ENCODE results near the gene TNS3.

DNA sequence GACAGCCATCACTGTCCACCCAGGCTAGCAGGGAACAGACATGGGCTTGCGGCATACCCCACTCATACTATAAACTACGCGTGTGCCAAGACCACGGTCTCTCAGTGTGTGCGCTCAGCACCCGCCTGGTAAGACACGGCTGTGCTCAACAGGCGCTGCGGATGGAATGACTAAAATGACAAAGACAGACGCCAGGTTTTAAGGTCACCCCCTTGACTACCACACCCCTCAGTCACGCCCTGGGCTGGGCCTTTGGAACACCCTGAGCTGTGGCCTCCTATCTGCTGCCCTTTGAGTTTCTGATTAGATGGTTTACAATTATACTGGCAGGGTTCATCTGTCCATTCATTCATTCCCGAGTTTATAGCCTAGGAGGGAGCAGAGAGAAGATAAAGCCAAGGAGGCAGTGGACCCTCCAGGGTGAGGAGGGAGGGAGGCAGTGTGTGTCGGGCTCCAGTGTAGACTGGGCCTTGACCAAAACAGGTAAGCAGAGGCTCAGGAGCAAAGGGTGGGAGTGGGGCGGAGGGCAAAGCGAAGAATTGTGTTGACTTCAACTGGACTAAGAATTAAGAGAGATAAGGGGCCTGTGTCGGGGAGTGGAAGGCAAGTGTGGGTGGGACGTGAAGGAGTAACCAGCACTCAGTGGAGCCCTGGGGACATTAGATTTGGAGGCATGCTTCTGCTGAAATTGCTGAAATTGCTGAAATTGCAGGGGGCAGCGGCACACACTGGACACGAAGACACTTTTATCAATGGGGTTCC, 35.0 kb downstream of the TNS3 start:
- TF ChIP-seq EZH2 (IDR thresholded peaks at IDR 0.05; ENCODE audit: insufficient read depth, low read length) = no peak
- TF ChIP-seq, protein P1, sequence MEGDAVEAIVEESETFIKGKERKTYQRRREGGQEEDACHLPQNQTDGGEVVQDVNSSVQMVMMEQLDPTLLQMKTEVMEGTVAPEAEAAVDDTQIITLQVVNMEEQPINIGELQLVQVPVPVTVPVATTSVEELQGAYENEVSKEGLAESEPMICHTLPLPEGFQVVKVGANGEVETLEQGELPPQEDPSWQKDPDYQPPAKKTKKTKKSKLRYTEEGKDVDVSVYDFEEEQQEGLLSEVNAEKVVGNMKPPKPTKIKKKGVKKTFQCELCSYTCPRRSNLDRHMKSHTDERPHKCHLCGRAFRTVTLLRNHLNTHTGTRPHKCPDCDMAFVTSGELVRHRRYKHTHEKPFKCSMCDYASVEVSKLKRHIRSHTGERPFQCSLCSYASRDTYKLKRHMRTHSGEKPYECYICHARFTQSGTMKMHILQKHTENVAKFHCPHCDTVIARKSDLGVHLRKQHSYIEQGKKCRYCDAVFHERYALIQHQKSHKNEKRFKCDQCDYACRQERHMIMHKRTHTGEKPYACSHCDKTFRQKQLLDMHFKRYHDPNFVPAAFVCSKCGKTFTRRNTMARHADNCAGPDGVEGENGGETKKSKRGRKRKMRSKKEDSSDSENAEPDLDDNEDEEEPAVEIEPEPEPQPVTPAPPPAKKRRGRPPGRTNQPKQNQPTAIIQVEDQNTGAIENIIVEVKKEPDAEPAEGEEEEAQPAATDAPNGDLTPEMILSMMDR (IDR thresholded peaks at IDR 0.05; ENCODE audit: insufficient read depth, low read depth, low read length) = no peak
